Measurements from ENCODE around the gene ZNF555. TPM values are rescaled to one million over a fixed set of nuclear protein-coding genes. Genes with fewer than 3 reads are reported as not detected.

ZNF555 gene
- polyA plus RNA-seq, 2 of the 4 experiments (the other 2 are of a cell fraction) = 1.7 to 2.3 TPM

DNA sequence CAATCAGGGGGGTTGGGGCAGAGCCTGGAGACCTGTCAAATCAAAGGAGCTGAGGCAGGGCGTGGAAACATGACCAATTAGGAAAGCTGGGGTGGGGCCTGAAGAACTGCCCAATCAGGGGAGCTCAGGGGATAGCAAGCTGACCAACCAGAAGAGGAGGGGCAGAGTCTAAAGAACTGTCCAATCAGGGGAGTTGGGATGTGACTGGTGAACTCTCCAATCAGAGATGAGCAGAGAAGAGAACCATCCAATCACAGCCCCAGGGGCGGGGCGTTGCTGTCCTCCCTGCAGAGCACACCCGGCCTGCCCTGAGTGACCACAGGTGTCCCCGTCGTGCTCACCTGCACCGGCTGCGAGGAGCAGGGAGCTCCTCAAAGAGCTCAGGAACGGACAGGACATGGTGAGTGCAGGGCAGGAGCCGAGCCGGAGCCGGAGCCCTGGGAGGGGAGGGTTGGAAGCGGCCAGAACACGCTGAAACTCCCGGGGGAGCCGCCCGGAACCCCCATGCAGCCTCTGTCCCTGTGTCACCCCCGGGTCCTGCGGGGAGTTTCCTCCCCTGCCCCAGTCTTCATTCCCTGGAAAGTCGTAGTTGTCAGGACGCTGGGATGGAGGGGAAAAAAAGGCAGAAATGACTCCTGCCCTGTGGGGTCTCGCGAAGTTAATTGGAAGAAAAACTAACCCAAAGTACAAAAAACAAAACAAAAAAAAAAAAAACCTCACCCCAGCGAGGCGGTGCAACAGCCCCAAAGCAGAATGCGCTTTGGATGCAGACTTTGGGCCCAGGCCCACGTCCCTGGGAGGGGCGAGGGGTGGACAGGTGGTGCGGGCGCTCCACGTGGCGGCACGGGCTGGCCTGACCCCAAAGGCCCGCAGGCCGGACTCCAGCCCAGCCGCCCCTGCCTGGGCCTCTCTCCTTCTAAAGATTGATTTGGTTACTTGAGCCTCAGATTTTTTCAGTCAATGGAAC, 26.0 kb downstream of the ZNF555 start, which contains the start of gene ZNF556:
ZNF556 (plus strand) TSS at position 311 of the 967 bp plus-strand sequence; CDS start at position 398, 87 bp downstream.
- DNase-seq (ENCODE audit: low read depth in 1 of 2, low spot score in 1 of 2) = peak in 1 of 2 experiments; percentile 19
- 62% methylated on average over 20 of the region's 36 CpGs for WGBS (ENCODE audit: missing lambda C conversion rate)
- ChIA-PET CTCF (interaction anchor here (0.6 kb wide), 1 partner anchor 24 kb away, joined by 3 read pairs; no protein-coding TSS in a partner anchor), POLR2A (interaction anchor here (0.5 kb wide), 1 partner anchor 18 kb away, joined by 3 read pairs; no protein-coding TSS in a partner anchor)
- no peak for ATAC-seq
- Histone ChIP-seq H3K4me2 (no peak within 1 kb of the TSS), H3K27ac (no peak within 1 kb of the TSS), H3K4me1 (no peaks in the 10 kb centered on the region), H3K4me3 (no peak within 1 kb of the TSS), H3K9me3 (peaks cover 16% of the 10 kb centered on the region; the same call in 2 of the 3 replicates)
- no peak for FAIRE-seq
- TF ChIP-seq MYC (IDR thresholded peaks at IDR 0.05; ENCODE audit: borderline replicate concordance, low read length) = no peak
- no peak for TF ChIP-seq SMC3 (IDR thresholded peaks at IDR 0.05)

DNA sequence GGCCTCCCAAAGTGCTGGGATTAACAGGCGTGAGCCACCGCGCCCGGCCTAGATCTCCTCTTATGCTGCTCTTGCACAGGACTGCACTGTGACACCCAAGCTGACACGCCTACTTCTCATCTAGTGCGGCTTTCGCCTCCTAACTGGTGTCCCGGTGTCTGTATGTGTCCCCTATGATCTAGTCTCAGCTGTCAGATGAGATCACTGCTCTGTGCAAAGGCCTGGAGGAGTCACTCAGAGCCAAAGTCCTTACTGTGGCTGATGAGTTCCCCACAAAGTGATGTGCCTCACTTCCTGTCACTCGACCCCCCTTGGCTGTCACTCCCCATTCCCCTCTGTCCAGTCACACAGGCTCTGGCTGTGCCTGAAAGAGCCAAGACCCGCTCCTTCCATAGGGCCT, 28.3 kb downstream of the ZNF555 start:
- ChIA-PET CTCF (interaction anchor here (0.6 to 1.3 kb wide), 2 partner anchors 15 to 403 kb away, joined by 3 to 5 read pairs; no protein-coding TSS in a partner anchor), POLR2A (no interaction called here)
- Histone ChIP-seq H3K4me1 (no peaks in the 10 kb centered on the region), H3K9me3 (peaks cover 16% of the 10 kb centered on the region; the same call in 2 of the 3 replicates), H3K4me2 (no peak overlapping the region), H3K4me3 (no peak overlapping the region), H3K27ac (no peak overlapping the region)
- ATAC-seq (no peak), FAIRE-seq (no peak), DNase-seq (ENCODE audit: low read depth in 1 of 2, low spot score in 1 of 2) (no peak)
- WGBS (ENCODE audit: missing lambda C conversion rate) = 60% methylated on average over 10 of the region's 10 CpGs
- TF ChIP-seq NFE2L2 (conservative IDR thresholded peaks at IDR 0.05; ENCODE audit: low read length) = no peak
- TF ChIP-seq, protein P1, sequence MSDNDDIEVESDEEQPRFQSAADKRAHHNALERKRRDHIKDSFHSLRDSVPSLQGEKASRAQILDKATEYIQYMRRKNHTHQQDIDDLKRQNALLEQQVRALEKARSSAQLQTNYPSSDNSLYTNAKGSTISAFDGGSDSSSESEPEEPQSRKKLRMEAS (IDR thresholded peaks at IDR 0.05) = no peak
- TF ChIP-seq HOXA7 (CRISPR knock-in tag; IDR thresholded peaks at IDR 0.05) = no peak
- no peak for TF ChIP-seq PHF8 (IDR thresholded peaks at IDR 0.05; ENCODE audit: borderline replicate concordance, low read depth)
- no peak for TF ChIP-seq TFCP2L1 (CRISPR knock-in tag; IDR thresholded peaks at IDR 0.05)
- TF ChIP-seq, protein P2, sequence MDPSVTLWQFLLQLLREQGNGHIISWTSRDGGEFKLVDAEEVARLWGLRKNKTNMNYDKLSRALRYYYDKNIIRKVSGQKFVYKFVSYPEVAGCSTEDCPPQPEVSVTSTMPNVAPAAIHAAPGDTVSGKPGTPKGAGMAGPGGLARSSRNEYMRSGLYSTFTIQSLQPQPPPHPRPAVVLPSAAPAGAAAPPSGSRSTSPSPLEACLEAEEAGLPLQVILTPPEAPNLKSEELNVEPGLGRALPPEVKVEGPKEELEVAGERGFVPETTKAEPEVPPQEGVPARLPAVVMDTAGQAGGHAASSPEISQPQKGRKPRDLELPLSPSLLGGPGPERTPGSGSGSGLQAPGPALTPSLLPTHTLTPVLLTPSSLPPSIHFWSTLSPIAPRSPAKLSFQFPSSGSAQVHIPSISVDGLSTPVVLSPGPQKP (IDR thresholded peaks at IDR 0.05; ENCODE audit: low read depth, low read length) = no peak
- no peak for TF ChIP-seq ZC3H11A (IDR thresholded peaks at IDR 0.05)
- no peak for TF ChIP-seq CHD4 (IDR thresholded peaks at IDR 0.05; ENCODE audit: borderline replicate concordance)
- TF ChIP-seq ZNF302 (CRISPR knock-in tag; IDR thresholded peaks at IDR 0.05) = no peak
- no peak for TF ChIP-seq FOSB (CRISPR knock-in tag; IDR thresholded peaks at IDR 0.05)
- no peak for TF ChIP-seq POLR2AphosphoS2 (conservative IDR thresholded peaks at IDR 0.05; ENCODE audit: low read length)
- no peak for TF ChIP-seq CBX2 (IDR thresholded peaks at IDR 0.05; ENCODE audit: borderline replicate concordance, low read depth)
- TF ChIP-seq REST (IDR thresholded peaks at IDR 0.05) = no peak
- no peak for TF ChIP-seq FOXS1 (CRISPR knock-in tag; IDR thresholded peaks at IDR 0.05)
- TF ChIP-seq HOXB13 (CRISPR knock-in tag; IDR thresholded peaks at IDR 0.05; ENCODE audit: low read depth) = no peak
- TF ChIP-seq HDAC2 (IDR thresholded peaks at IDR 0.05) = no peak
- TF ChIP-seq RNF2 (IDR thresholded peaks at IDR 0.05; ENCODE audit: borderline replicate concordance, low read depth) = no peak
- no peak for TF ChIP-seq RFX5 (IDR thresholded peaks at IDR 0.05)
- TF ChIP-seq JUNB (IDR thresholded peaks at IDR 0.05) = no peak

Measured in A549 (cell line).